GM12801 (cell line): ENCODE data around the gene EPS8L3.

Experiments used
- TF ChIP-seq, protein P1 (sequence below): IDR thresholded peaks from one replicate; pipeline ENCODE4 v1.5.1; 2011; ENCODE audit warnings: control low read depth; ENCODE audit not compliant: insufficient read length; ENCODE audit errors: extremely low read depth

Gene EPS8L3

DNA sequence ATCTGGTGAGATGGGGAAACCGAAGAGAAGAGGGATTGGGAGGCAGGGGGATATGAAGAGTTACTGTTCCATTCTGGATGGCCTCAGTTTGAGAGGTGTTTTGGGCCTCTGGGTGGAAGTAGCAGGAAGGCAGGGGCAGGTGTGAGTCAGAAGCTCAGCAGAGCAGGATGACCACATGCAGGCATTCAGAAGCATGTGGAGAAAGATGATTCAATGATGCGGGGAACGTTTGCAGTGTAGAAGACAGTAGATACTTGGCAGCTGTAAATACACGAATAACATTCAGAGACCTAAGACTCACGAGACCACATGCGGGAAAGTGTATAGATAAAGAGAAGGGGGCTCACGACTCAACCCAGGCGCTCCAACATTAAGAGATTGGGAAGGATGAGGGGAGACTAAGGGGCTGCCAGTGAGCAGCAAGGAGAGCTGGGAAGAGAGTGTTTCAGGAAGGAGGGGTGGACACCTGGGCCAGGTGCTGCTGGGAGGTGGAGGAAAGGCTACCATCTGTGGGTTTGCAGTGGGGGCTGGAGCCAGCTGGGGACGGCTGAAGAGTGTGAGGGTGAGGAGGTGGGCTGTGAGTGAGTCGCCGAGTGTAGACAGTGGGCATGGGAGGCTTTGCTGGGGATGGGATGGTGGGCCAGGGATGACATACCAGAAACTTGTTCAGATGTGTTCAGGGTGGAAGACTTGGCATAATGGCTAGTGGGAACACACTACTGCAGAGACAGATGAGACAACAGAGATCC, 5.8 kb upstream of the EPS8L3 start:
- TF ChIP-seq, protein P1, sequence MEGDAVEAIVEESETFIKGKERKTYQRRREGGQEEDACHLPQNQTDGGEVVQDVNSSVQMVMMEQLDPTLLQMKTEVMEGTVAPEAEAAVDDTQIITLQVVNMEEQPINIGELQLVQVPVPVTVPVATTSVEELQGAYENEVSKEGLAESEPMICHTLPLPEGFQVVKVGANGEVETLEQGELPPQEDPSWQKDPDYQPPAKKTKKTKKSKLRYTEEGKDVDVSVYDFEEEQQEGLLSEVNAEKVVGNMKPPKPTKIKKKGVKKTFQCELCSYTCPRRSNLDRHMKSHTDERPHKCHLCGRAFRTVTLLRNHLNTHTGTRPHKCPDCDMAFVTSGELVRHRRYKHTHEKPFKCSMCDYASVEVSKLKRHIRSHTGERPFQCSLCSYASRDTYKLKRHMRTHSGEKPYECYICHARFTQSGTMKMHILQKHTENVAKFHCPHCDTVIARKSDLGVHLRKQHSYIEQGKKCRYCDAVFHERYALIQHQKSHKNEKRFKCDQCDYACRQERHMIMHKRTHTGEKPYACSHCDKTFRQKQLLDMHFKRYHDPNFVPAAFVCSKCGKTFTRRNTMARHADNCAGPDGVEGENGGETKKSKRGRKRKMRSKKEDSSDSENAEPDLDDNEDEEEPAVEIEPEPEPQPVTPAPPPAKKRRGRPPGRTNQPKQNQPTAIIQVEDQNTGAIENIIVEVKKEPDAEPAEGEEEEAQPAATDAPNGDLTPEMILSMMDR = no peak

DNA sequence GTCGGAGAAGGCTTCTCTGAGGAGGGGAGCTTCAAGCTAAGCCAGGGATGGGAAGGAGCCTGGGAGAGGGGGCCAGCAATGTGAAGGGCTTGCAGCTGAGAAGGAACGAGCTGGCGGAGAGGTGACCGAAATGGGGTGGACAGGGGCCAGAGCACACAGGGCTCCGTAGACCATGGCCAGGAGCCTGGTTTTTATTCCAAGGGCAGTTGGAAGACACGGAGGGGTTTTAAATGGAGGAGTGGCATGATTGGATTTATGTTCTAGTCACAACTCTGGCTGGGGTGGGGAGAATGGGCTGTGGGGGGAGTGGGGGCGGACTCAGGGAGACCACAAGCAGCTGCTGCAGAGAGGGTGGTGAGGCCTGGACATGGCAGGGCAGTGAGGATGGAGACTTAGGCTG, 5.1 kb upstream of the EPS8L3 start:
- TF ChIP-seq, protein P1 = no peak

DNA sequence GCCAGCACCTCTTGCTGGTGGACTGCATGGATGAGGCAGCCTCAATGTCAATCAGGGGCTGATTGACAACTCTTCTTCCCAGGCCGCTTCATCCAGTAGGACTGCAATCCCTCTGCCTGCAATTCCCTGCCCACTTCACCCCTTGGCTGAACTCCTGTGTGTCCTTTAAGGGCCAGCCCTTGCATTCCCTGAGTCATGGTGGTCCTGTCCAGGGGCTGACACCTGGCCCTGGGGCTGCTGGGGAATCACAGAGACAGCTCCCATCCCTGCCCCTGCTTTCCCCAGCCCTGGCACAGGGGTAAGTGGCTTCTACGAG, 4.6 kb upstream of the EPS8L3 start:
- TF ChIP-seq, protein P1 = no peak

DNA sequence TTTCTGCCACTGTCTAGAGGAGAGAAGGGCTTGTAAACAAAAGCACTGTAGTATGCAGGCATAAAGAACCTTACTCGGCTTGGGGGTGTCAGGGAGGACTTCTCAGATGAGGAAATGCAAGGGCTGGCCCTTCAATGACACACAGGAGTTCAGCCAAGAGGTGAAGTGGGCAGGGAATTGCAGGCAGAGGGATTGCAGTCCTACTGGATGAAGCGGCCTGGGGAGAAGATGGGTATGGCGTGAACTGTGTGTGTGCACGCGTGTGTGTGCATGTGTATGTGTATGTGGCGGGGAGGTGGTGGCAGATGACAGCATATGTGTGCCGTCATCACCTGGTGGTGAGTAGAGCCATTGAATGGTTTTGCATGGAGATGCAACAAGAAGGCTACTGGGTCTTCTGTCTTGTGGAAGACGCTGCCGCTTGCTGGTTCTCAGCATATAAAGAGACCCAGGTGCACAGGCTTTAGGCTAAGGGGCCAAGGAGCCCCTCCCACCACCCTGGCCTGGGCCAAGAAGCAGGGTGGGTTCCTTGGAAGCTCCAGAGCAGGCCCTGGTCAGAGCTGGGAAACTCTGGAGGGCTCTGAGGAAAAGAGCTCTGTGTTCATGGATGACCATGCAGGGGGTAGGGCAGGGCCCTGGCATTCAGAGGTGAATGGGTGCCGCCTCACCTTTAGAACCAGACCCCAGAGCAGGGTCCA, 4.1 kb upstream of the EPS8L3 start:
- TF ChIP-seq, protein P1 = no peak

DNA sequence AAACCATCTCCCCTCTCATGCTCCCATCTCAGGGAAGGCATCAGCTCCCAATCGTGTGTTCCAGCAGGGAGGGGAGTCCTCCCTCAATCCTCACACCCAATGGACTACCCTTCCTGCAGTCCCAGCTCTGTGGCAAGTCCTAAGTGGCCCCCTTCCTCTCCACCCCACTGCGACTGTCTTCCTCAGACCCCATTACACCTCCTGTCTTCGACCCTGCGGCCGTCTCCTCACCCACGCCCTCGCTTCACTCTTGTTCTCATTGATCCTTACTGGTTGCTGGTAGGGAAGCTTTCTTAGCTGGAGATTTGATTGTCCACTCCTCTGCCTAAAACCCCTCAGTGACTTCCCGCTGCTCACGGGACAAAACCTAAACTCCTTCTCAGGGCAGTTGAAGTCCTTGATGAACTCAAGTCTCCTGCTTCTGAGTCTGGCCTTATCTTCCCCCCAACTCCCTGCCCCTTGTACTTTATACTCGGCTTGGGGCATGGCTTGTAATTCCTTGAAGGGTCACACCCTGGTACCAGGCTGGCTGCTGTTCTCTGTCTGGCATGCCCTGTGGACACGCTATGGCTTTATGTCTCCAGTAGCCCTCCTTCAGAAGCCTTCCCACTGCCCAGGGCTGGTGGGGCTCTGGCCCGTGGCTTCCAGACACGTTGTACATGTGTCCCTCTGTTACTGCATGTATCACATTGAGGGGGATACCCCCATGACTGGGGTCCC, 2.3 kb upstream of the EPS8L3 start:
- TF ChIP-seq, protein P1 = no peak

DNA sequence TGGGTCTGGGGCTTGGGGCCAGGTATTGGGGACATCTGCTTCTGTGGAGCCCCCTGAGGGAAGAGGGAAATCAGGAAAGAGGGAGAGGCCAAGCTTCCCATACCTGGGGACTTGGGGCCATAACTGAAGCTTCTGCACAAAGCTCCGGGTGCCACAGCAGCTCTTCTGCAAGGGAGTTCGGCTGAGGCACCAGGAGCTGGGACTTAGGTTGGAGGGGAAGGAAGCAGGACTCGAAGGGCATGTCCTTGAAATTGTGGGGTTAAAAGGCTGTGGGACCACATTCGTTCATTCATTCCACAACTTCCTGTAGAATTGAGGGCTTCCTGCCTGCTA, 1.7 kb upstream of the EPS8L3 start:
- TF ChIP-seq, protein P1 = no peak

- TF ChIP-seq, protein P1 = no peak
These were observed 1.1 kb upstream of the EPS8L3 start for GRCh38 chr1:109764561-109765482.
